CD14-positive monocyte (primary cell): ENCODE measurements around the gene LRIG1. TPM values are rescaled to one million over a fixed set of nuclear protein-coding genes. Genes with fewer than 3 reads are reported as not detected.

Source experiments
- DNase-seq, 3 donors: peaks; one replicate each; pipeline ENCODE4 v3.0.0-alpha.2; 2011 to 2022
- H2AFZ ChIP-seq: 2 replicates; pipeline ENCODE4 v1.6.0; 2012; ENCODE audit warnings: mild to moderate bottlenecking, low read depth, low read length, inconsistent platforms; ENCODE audit not compliant: insufficient read depth, poor library complexity, severe bottlenecking
- H3K27ac ChIP-seq, 2 donors: 1 replicate in 1 of 2; 2 replicates in 1 of 2; pipeline ENCODE4 v1.5.1; 2012 to 2013; ENCODE audit warnings: low read length in 2 of 2, control low read depth in 1 of 2, inconsistent platforms in 1 of 2, low read depth in 1 of 2, mild to moderate bottlenecking in 1 of 2
- H3K27me3 ChIP-seq, 2 donors: one replicate each; pipeline versions ENCODE4 v1.6.0 to v1.6.1; 2011 to 2013; ENCODE audit warnings: low read length in 2 of 2; ENCODE audit not compliant: control insufficient read depth in 2 of 2, insufficient read depth in 2 of 2
- H3K36me3 ChIP-seq, 2 donors: replicated peaks in 1 of 2; 1 replicate in 1 of 2; 2 replicates in 1 of 2; pipeline versions ENCODE4 v1.5.1 to v1.6.1; 2012 to 2013; ENCODE audit warnings: low read length in 2 of 2, control low read depth in 1 of 2, inconsistent platforms in 1 of 2, mild to moderate bottlenecking in 1 of 2; ENCODE audit not compliant: insufficient read depth in 2 of 2, control insufficient read depth in 1 of 2
- H3K4me1 ChIP-seq, 2 donors: 1 replicate in 1 of 2; 2 replicates in 1 of 2; pipeline versions ENCODE4 v1.5.1 to v1.6.1; 2012 to 2013; ENCODE audit warnings: low read length in 2 of 2, control low read depth in 1 of 2, inconsistent platforms in 1 of 2, mild to moderate bottlenecking in 1 of 2, moderate library complexity in 1 of 2; ENCODE audit not compliant: insufficient read depth in 2 of 2, control insufficient read depth in 1 of 2
- H3K4me2 ChIP-seq: replicated peaks from 2 replicates; pipeline ENCODE3; 2012; ENCODE audit warnings: low read length, moderate library complexity, mild to moderate bottlenecking; ENCODE audit not compliant: poor library complexity, severe bottlenecking; ENCODE audit errors: extremely low read depth
- H3K4me3 ChIP-seq, 3 experiments: fragments of 200-600 bp in 1 of 3; sonication (generic) in 1 of 3; replicated peaks in 1 of 3; 1 replicate in 2 of 3; 2 replicates in 1 of 3; pipeline ENCODE4 v1.5.1; 2011 to 2013; ENCODE audit warnings: low read length in 3 of 3, mild to moderate bottlenecking in 3 of 3, control low read depth in 2 of 3, low read depth in 2 of 3, inconsistent platforms in 1 of 3, moderate library complexity in 1 of 3
- H3K79me2 ChIP-seq: 2 replicates; pipeline ENCODE4 v1.6.0; 2012; ENCODE audit warnings: mild to moderate bottlenecking, control low read depth, inconsistent platforms, low read length, moderate library complexity; ENCODE audit not compliant: insufficient read depth
- H3K9ac ChIP-seq: 2 replicates; pipeline ENCODE4 v1.6.0; 2017; ENCODE audit warnings: low read length, mild to moderate bottlenecking; ENCODE audit not compliant: insufficient read depth, poor library complexity, severe bottlenecking
- H3K9me3 ChIP-seq, 2 donors: replicated peaks in 1 of 2; 1 replicate in 1 of 2; 2 replicates in 1 of 2; pipeline versions ENCODE4 v1.5.1 to v1.6.1; 2012 to 2013; ENCODE audit warnings: low read length in 2 of 2, control low read depth in 1 of 2; ENCODE audit not compliant: control insufficient read depth in 1 of 2, insufficient read depth in 1 of 2
- H4K20me1 ChIP-seq: 2 replicates; pipeline ENCODE4 v1.6.0; 2012; ENCODE audit warnings: mild to moderate bottlenecking, low read length, control low read depth, moderate library complexity; ENCODE audit not compliant: insufficient read depth
- H3K27ac Mint-ChIP-seq, 7 donors: one replicate each; pipeline ENCODE4 v1.8.0; 2020; ENCODE audit warnings: mild to moderate bottlenecking in 7 of 7, mixed read lengths in 7 of 7, moderate library complexity in 6 of 7, inconsistent platforms in 2 of 7
- H3K27me3 Mint-ChIP-seq, 3 donors: one replicate each; pipeline ENCODE4 v1.8.0; 2021 to 2022; ENCODE audit warnings: low read depth in 3 of 3, mild to moderate bottlenecking in 3 of 3, mixed read lengths in 3 of 3, moderate library complexity in 3 of 3, inconsistent platforms in 1 of 3
- H3K36me3 Mint-ChIP-seq, 2 donors: one replicate each; pipeline ENCODE4 v1.8.0; 2020; ENCODE audit warnings: mixed read lengths in 2 of 2, inconsistent platforms in 1 of 2, mild to moderate bottlenecking in 1 of 2
- H3K4me1 Mint-ChIP-seq: one replicate; pipeline ENCODE4 v1.8.0; 2020; ENCODE audit warnings: mild to moderate bottlenecking, mixed read lengths
- H3K4me3 Mint-ChIP-seq, 2 donors: one replicate each; pipeline ENCODE4 v1.8.0; 2020; ENCODE audit warnings: mild to moderate bottlenecking in 2 of 2, mixed read lengths in 2 of 2, moderate library complexity in 1 of 2
- H3K9me3 Mint-ChIP-seq, 7 donors: one replicate each; pipeline ENCODE4 v1.8.0; 2020 to 2022; ENCODE audit warnings: mixed read lengths in 7 of 7, mild to moderate bottlenecking in 6 of 7, moderate library complexity in 6 of 7, inconsistent platforms in 2 of 7
- CTCF ChIP-seq: fragments of 200-600 bp; IDR thresholded peaks from one replicate; pipeline ENCODE4 v1.8.0; 2022; ENCODE audit warnings: antibody characterized with exemption, mild to moderate bottlenecking
- whole genome bisulfite sequencing: methylation state at CpG from one replicate; pipeline ENCODE4 v1.1.5; 2013; ENCODE audit warnings: missing lambda C conversion rate; ENCODE audit not compliant: insufficient coverage; 5-methylcytosine and 5-hydroxymethylcytosine counted together
- intact Hi-C, 2 donors: fragments of 100-400 bp; cut with micrococcal nuclease; formaldehyde crosslinking; loops; one replicate each; pipeline versions ENCODE4 v1.15.0 to v1.15.1; 2023
- polyA plus RNA-seq, 3 donors: library from polyadenylated mRNA; depleted of rRNA in 1 of 3; unstranded in 2 of 3; stranded (reverse) in 1 of 3; fragments of 300-500 nt in 2 of 3; fragments of >200 nt in 1 of 3; fragmentation: Illumina TruSeq in 2 of 3; gene quantifications; 1 replicate in 2 of 3; 2 replicates in 1 of 3; pipeline ENCODE4 v1.2.3, GENCODE V29; 2012 to 2021

The LRIG1 gene
- polyA plus RNA-seq, 3 donors, result 0.82 to 1.9 (median 1.0) TPM

- Histone ChIP-seq H3K4me2 (no peak overlapping the region), H3K9ac (no peak overlapping the region), H3K36me3 (peaks cover 2 to 11% of the 10 kb centered on the region in 2 donors), H3K27me3 (no peaks in the 10 kb centered on the region), H3K9me3 (no peaks in the 10 kb centered on the region), H2AFZ (no peak overlapping the region), H3K27ac (no peak overlapping the region), H3K79me2 (no peaks in the 10 kb centered on the region), H3K4me1 (no peaks in the 10 kb centered on the region), H3K4me3 (no peak overlapping the region), H4K20me1 (no peaks in the 10 kb centered on the region)
- Mint-ChIP-seq H3K27ac (no peak overlapping the region), H3K9me3 (no peaks in the 10 kb centered on the region), H3K27me3 (peaks cover 0 to 3% (median 0%) of the 10 kb centered on the region in 3 donors), H3K4me1 (no peaks in the 10 kb centered on the region), H3K4me3 (no peak overlapping the region), H3K36me3 (peaks cover 12 to 32% of the 10 kb centered on the region in 2 donors)
- DNase-seq, result no peak
- TF ChIP-seq CTCF, result no peak
- intact Hi-C loops, result no loop called here
- 96% methylated on average over 13 of the region's 18 CpGs for WGBS
Measured at GRCh38 chr3:66372681-66373350, 128.0 kb downstream of the LRIG1 start.

GRCh38 chr3:66371432-66371831 is 129.4 kb downstream of the LRIG1 start:
- Histone ChIP-seq H3K4me3 (no peak overlapping the region), H3K36me3 (no peaks in the 10 kb centered on the region), H4K20me1 (no peaks in the 10 kb centered on the region), H3K79me2 (no peaks in the 10 kb centered on the region), H3K27ac (no peak overlapping the region), H2AFZ (no peak overlapping the region), H3K9ac (no peak overlapping the region), H3K4me1 (no peaks in the 10 kb centered on the region), H3K9me3 (no peaks in the 10 kb centered on the region), H3K4me2 (no peak overlapping the region), H3K27me3 (no peaks in the 10 kb centered on the region)
- Mint-ChIP-seq H3K4me3 (no peak overlapping the region), H3K4me1 (no peaks in the 10 kb centered on the region), H3K27ac (no peak overlapping the region), H3K9me3 (no peaks in the 10 kb centered on the region), H3K27me3 (peaks cover 0 to 3% (median 0%) of the 10 kb centered on the region in 3 donors), H3K36me3 (peaks cover 9 to 25% of the 10 kb centered on the region in 2 donors)
- TF ChIP-seq CTCF, result no peak
- DNase-seq, result no peak
- WGBS, result 90% methylated on average over 5 of the region's 7 CpGs
- intact Hi-C loops, result no loop called here
